ENCODE results near the gene ZNF184.
A peak's percentile ranks its signal among the peaks of the same experiment; 100 is the strongest.
"Not testable (repeated sequence)": the region's sequence is repeated elsewhere in the genome, so short reads cannot be mapped to it uniquely, and the experiment has no call there.

The ZNF184 gene

GRCh38 chr6:27478706-27479318, 5.9 kb upstream of the ZNF184 start:
- DNase-seq, result peak; percentile 77

- no peak for DNase-seq
These were observed 5.3 kb upstream of the ZNF184 start for GRCh38 chr6:27478141-27478705.

GRCh38 chr6:27477318-27478013, 4.6 kb upstream of the ZNF184 start:
- DNase-seq, result no peak

- no peak for DNase-seq
These were observed 3.2 kb upstream of the ZNF184 start for GRCh38 chr6:27476090-27476489.

GRCh38 chr6:27474672-27475071, 1.8 kb upstream of the ZNF184 start:
- DNase-seq, result no peak

GRCh38 chr6:27474172-27474465, 1.2 kb upstream of the ZNF184 start:
- DNase-seq, result no peak

- DNase-seq, result peak; percentile 41
These were observed 706 bp downstream of the ZNF184 start for GRCh38 chr6:27472182-27472616.

GRCh38 chr6:27471365-27472115, 1.4 kb downstream of the ZNF184 start:
- no peak for DNase-seq

GRCh38 chr6:27470023-27470422, 2.9 kb downstream of the ZNF184 start:
- DNase-seq, result no peak

GRCh38 chr6:27468334-27468733, 4.6 kb downstream of the ZNF184 start:
- DNase-seq, result peak; percentile 2

- DNase-seq, result no peak
These were observed 20.4 kb downstream of the ZNF184 start for GRCh38 chr6:27452496-27452897.

- DNase-seq, result no peak
These were observed 21.1 kb downstream of the ZNF184 start for GRCh38 chr6:27451660-27452390.

- no peak for DNase-seq
These were observed 24.4 kb downstream of the ZNF184 start for GRCh38 chr6:27448456-27448855.

- no peak for DNase-seq
These were observed 30.0 kb downstream of the ZNF184 start for GRCh38 chr6:27442932-27443331.

- no peak for DNase-seq
These were observed 31.9 kb downstream of the ZNF184 start for GRCh38 chr6:27441001-27441400.

- no peak for DNase-seq
These were observed 33.5 kb downstream of the ZNF184 start for GRCh38 chr6:27439371-27439770.

- no peak for DNase-seq
These were observed 39.2 kb downstream of the ZNF184 start for GRCh38 chr6:27433714-27434113.

GRCh38 chr6:27428966-27429365, 43.9 kb downstream of the ZNF184 start:
- DNase-seq, result no peak

- DNase-seq, result no peak
These were observed 44.4 kb downstream of the ZNF184 start for GRCh38 chr6:27428502-27428901.

GRCh38 chr6:27426045-27426620, 46.8 kb downstream of the ZNF184 start:
- no peak for DNase-seq

GRCh38 chr6:27424851-27425250, 48.1 kb downstream of the ZNF184 start:
- DNase-seq, result not testable (repeated sequence)

- DNase-seq, result no peak
These were observed 50.1 kb downstream of the ZNF184 start for GRCh38 chr6:27422651-27423332.
